ENCODE data around the gene CEP89.

- TF ChIP-seq CTCF (optimal IDR thresholded peaks at IDR 0.05 in 1 of 3, IDR thresholded peaks at IDR 0.05 in 1 of 3, conservative IDR thresholded peaks at IDR 0.05 in 1 of 3; ENCODE audit: extremely low read depth in 1 of 3, insufficient read depth in 2 of 3, low read length in 3 of 3) (no peak), EZH2 (IDR thresholded peaks at IDR 0.05; ENCODE audit: low read length) (no peak)
These were observed 90.0 kb downstream of the CEP89 start for GRCh38 chr19:32881766-32882165.
